ENCODE data around the gene ANKZF1. TPM values are rescaled to one million over a fixed set of nuclear protein-coding genes. Genes with fewer than 3 reads are reported as not detected.

ANKZF1 gene
- total and polyA plus RNA-seq, 10 of the 15 experiments (the other 5 are each of a cell fraction or from before 2014, with no cell fraction given): 3.1 to 104 (median 35.0) TPM

GRCh38 chr2:219272995-219273394 lies 43.4 kb downstream of the ANKZF1 start:
- ChIA-PET RAD21 (ENCODE audit: unreplicated experiment) (no interaction called here), POLR2A (interaction anchor here (0.6 to 2.1 kb wide), 2 partner anchors 18 to 19 kb away, joined by 7 to 9 read pairs; partner anchors contain the start of gene TUBA4A), SMC1A (ENCODE audit: uncharacterized antibody, unreplicated experiment) (interaction anchor here (8.3 kb wide), 1 partner anchor 21 kb away, joined by 98 read pairs; the partner anchor contains the start of genes TUBA4A and TUBA4B), CTCF (interaction anchor here (1.0 to 13.5 kb wide), 2 partner anchors 18 to 20 kb away, joined by 4 to 257 read pairs; no protein-coding TSS in a partner anchor)
- H3K9me3 ChIP-seq (replicated peaks; ENCODE audit: control insufficient read depth, insufficient read depth, low read length): no peaks in the 10 kb centered on the region
- no peak overlapping the region for H3K4me3 ChIP-seq
- H3K9ac ChIP-seq (ENCODE audit: control insufficient read depth, insufficient read depth, low read length): no peak overlapping the region
- FAIRE-seq: no peak
- DNase-seq (ENCODE audit: low read depth, low spot score): no peak
- in situ Hi-C loops (cut with MboI) (no loop called here), intact Hi-C loops (cut with micrococcal nuclease; ENCODE audit: unreplicated experiment) (no loop called here)
- no peaks in the 10 kb centered on the region for H3K79me2 ChIP-seq (ENCODE audit: control insufficient read depth, insufficient read depth, low read length)
- H2AFZ ChIP-seq (ENCODE audit: control insufficient read depth, low read depth, low read length): no peak overlapping the region
- peaks cover 6% of the 10 kb centered on the region for H3K4me1 ChIP-seq (ENCODE audit: control insufficient read depth, insufficient read depth, low read length)
- ATAC-seq: no peak
- 46% methylated on average over 2 of the region's 2 CpGs for WGBS (ENCODE audit: insufficient coverage, insufficient replicate concordance, low lambda C conversion rate, missing lambda C conversion rate)
- H3K36me3 ChIP-seq (ENCODE audit: control insufficient read depth in 2 of 2, insufficient read depth in 2 of 2, low read length in 1 of 2): no peaks in the 10 kb centered on the region
- H3K27ac ChIP-seq (ENCODE audit: control insufficient read depth, insufficient read depth): no peak overlapping the region
- BruUV-seq (replicated peaks): no TSS peak
- H3K4me2 ChIP-seq (ENCODE audit: control insufficient read depth, insufficient read depth): no peak overlapping the region
- H3K27me3 ChIP-seq (replicated peaks in 1 of 2; ENCODE audit: control insufficient read depth in 2 of 2, insufficient read depth in 2 of 2, low read length in 1 of 2): no peaks in the 10 kb centered on the region
- no peaks in the 10 kb centered on the region for H4K20me1 ChIP-seq (ENCODE audit: control insufficient read depth, insufficient read depth)
- no peak for TF ChIP-seq ZNF384 (IDR thresholded peaks at IDR 0.05; ENCODE audit: borderline replicate concordance, low read depth, low read length)
- no peak for TF ChIP-seq ZSCAN29 (IDR thresholded peaks at IDR 0.05)
- no peak for TF ChIP-seq STAT3 (IDR thresholded peaks at IDR 0.05; ENCODE audit: low read depth, low read length)
- no peak for TF ChIP-seq YBX1 (IDR thresholded peaks at IDR 0.05)
- TF ChIP-seq ATF3 (IDR thresholded peaks at IDR 0.05; ENCODE audit: borderline replicate concordance, extremely low read depth, low read depth, low read length): no peak
- TF ChIP-seq SP1 (IDR thresholded peaks at IDR 0.05; ENCODE audit: low read depth, low read length): no peak
- TF ChIP-seq ZBTB11 (CRISPR knock-in tag; IDR thresholded peaks at IDR 0.05): no peak
- TF ChIP-seq MTA3 (IDR thresholded peaks at IDR 0.05; ENCODE audit: borderline replicate concordance, low read length): no peak
- TF ChIP-seq NFIC (IDR thresholded peaks at IDR 0.05; ENCODE audit: low read depth, low read length): no peak
- no peak for TF ChIP-seq EED (IDR thresholded peaks at IDR 0.05; ENCODE audit: low read depth)
- no peak for TF ChIP-seq NR2C2 (IDR thresholded peaks at IDR 0.05; ENCODE audit: borderline replicate concordance, control insufficient read depth, insufficient read length, low read depth)
- TF ChIP-seq MYC (IDR thresholded peaks at IDR 0.05; ENCODE audit: insufficient read depth, insufficient read length, insufficient replicate concordance, low read length, severe bottlenecking): no peak
- no peak for TF ChIP-seq FOXK2 (IDR thresholded peaks at IDR 0.05)
- TF ChIP-seq PML (IDR thresholded peaks at IDR 0.05; ENCODE audit: low read length): no peak
- TF ChIP-seq BCLAF1 (IDR thresholded peaks at IDR 0.05): no peak
- TF ChIP-seq TCF12 (IDR thresholded peaks at IDR 0.05; ENCODE audit: low read depth, low read length): no peak
- no peak for TF ChIP-seq USF2 (IDR thresholded peaks at IDR 0.05; ENCODE audit: borderline replicate concordance, low read depth, low read length)
- TF ChIP-seq POLR2AphosphoS5 (IDR thresholded peaks at IDR 0.05; ENCODE audit: low read length): no peak
